Endodermal cell (in vitro differentiated cells): ENCODE measurements around the gene DOK7. TPM values are rescaled to one million over a fixed set of nuclear protein-coding genes. Genes with fewer than 3 reads are reported as not detected.

ENCODE experiments used
- DNase-seq: peaks from one replicate; pipeline ENCODE4 v3.0.0-alpha.2; 2017
- H3K27ac ChIP-seq: 2 replicates; pipeline ENCODE4 v1.5.1; 2013; ENCODE audit warnings: mild to moderate bottlenecking, low read depth, low read length, moderate library complexity
- H3K27me3 ChIP-seq: 2 replicates; pipeline ENCODE4 v1.6.1; 2013; ENCODE audit warnings: mild to moderate bottlenecking, low read length, moderate library complexity; ENCODE audit not compliant: insufficient read depth, control insufficient read depth, poor library complexity, severe bottlenecking
- H3K36me3 ChIP-seq: 2 replicates; pipeline ENCODE4 v1.7.0; 2013; ENCODE audit warnings: mild to moderate bottlenecking, low read length, moderate library complexity; ENCODE audit not compliant: control insufficient read depth, insufficient read depth
- H3K4me1 ChIP-seq: one replicate; pipeline ENCODE4 v1.7.0; 2013; ENCODE audit warnings: low read length; ENCODE audit not compliant: control insufficient read depth, insufficient read depth
- H3K4me3 ChIP-seq: 2 replicates; pipeline ENCODE4 v1.5.1; 2013; ENCODE audit warnings: mild to moderate bottlenecking, low read length, moderate library complexity
- H3K9ac ChIP-seq: 2 replicates; pipeline ENCODE4 v1.6.1; 2013; ENCODE audit warnings: mild to moderate bottlenecking, low read length, moderate library complexity; ENCODE audit not compliant: poor library complexity, severe bottlenecking; ENCODE audit errors: extremely low read depth
- H3K9me3 ChIP-seq: 2 replicates; pipeline ENCODE4 v1.6.1; 2013; ENCODE audit warnings: mild to moderate bottlenecking, low read length, moderate library complexity; ENCODE audit not compliant: control insufficient read depth
- H3K27ac Mint-ChIP-seq: 2 replicates; pipeline ENCODE4 v1.8.0; 2020; ENCODE audit warnings: mixed read lengths
- H3K27me3 Mint-ChIP-seq: 2 replicates; pipeline ENCODE4 v1.8.0; 2021; ENCODE audit warnings: mild to moderate bottlenecking, mixed read lengths; ENCODE audit not compliant: insufficient read depth
- H3K36me3 Mint-ChIP-seq: 2 replicates; pipeline ENCODE4 v1.8.0; 2020; ENCODE audit warnings: low read depth, mixed read lengths
- H3K4me1 Mint-ChIP-seq: 2 replicates; pipeline ENCODE4 v1.8.0; 2020; ENCODE audit warnings: mixed read lengths
- H3K4me3 Mint-ChIP-seq: 2 replicates; pipeline ENCODE4 v1.8.0; 2020; ENCODE audit warnings: mild to moderate bottlenecking, moderate library complexity, mixed read lengths
- H3K9me3 Mint-ChIP-seq: 2 replicates; pipeline ENCODE4 v1.8.0; 2020; ENCODE audit warnings: mild to moderate bottlenecking, mixed read lengths
- CTCF ChIP-seq: fragments of 200-600 bp; sonication (generic); conservative IDR thresholded peaks from 2 replicates; pipeline ENCODE4 v1.5.0; 2021; ENCODE audit warnings: antibody characterized with exemption, mild to moderate bottlenecking
- WGBS, 2 experiments: methylation state at CpG; one replicate each; pipeline versions ENCODE4 v1.1.5 to v1.1.7; 2013; ENCODE audit warnings: missing lambda C conversion rate in 2 of 2, mixed read lengths in 1 of 2; ENCODE audit not compliant: insufficient coverage in 1 of 2, insufficient read length in 1 of 2; 5-methylcytosine and 5-hydroxymethylcytosine counted together
- total RNA-seq, 2 donors: library from RNA; stranded (reverse); fragmentation: NEBNext Ultra II Directional in 1 of 2; extraction: Animal tissue kit (Norgen Biotek cat#: 25700) in 1 of 2; gene quantifications; 2 replicates in 1 of 2; 3 replicates in 1 of 2; pipeline ENCODE4 v1.2.1, GENCODE V29; 2021

The DOK7 gene
- total RNA-seq, 2 donors from 2014 or later, result 0.38 to 1.3 TPM

- Mint-ChIP-seq H3K36me3 (no peaks in the 10 kb centered on the region), H3K4me3 (peak overlapping the region; percentile 27), H3K27me3 (peaks cover 33% of the 10 kb centered on the region), H3K4me1 (no peaks in the 10 kb centered on the region), H3K9me3 (peaks cover 3% of the 10 kb centered on the region), H3K27ac (no peak overlapping the region)
- no peak for TF ChIP-seq CTCF
- H3K9me3 ChIP-seq, result no peaks in the 10 kb centered on the region
- no peaks in the 10 kb centered on the region for H3K4me1 ChIP-seq
- no peaks in the 10 kb centered on the region for H3K36me3 ChIP-seq
- H3K4me3 ChIP-seq, result no peak overlapping the region
- H3K27ac ChIP-seq, result no peak overlapping the region
- no peak overlapping the region for H3K9ac ChIP-seq
- 60 to 69% methylated on average over 33 to 43 of the region's 43 CpGs for WGBS, 2 experiments
- DNase-seq, result no peak
- peaks cover 27% of the 10 kb centered on the region for H3K27me3 ChIP-seq
These were observed 646 bp downstream of the DOK7 start for GRCh38 chr4:3463556-3464348.

- H3K9ac ChIP-seq, result no peak overlapping the region
- 85 to 91% methylated on average over 5 to 15 of the region's 15 CpGs for WGBS, 2 experiments
- no peaks in the 10 kb centered on the region for H3K4me1 ChIP-seq
- no peak overlapping the region for H3K4me3 ChIP-seq
- Mint-ChIP-seq H3K4me3 (no peak overlapping the region), H3K9me3 (peaks cover 3% of the 10 kb centered on the region), H3K36me3 (no peaks in the 10 kb centered on the region), H3K27me3 (peaks cover 28% of the 10 kb centered on the region), H3K27ac (no peak overlapping the region), H3K4me1 (no peaks in the 10 kb centered on the region)
- no peak for DNase-seq
- no peaks in the 10 kb centered on the region for H3K36me3 ChIP-seq
- H3K27ac ChIP-seq, result no peak overlapping the region
- no peaks in the 10 kb centered on the region for H3K9me3 ChIP-seq
- TF ChIP-seq CTCF, result no peak
- peaks cover 27% of the 10 kb centered on the region for H3K27me3 ChIP-seq
These were observed 1.3 kb downstream of the DOK7 start for GRCh38 chr4:3464349-3464905.

GRCh38 chr4:3464911-3465697, 2.0 kb downstream of the DOK7 start:
- Mint-ChIP-seq H3K36me3 (no peaks in the 10 kb centered on the region), H3K4me1 (no peaks in the 10 kb centered on the region), H3K4me3 (no peak overlapping the region), H3K9me3 (peaks cover 3% of the 10 kb centered on the region), H3K27ac (no peak overlapping the region), H3K27me3 (peaks cover 23% of the 10 kb centered on the region)
- no peaks in the 10 kb centered on the region for H3K4me1 ChIP-seq
- TF ChIP-seq CTCF, result no peak
- no peak overlapping the region for H3K27ac ChIP-seq
- no peak overlapping the region for H3K9ac ChIP-seq
- no peak for DNase-seq
- no peaks in the 10 kb centered on the region for H3K9me3 ChIP-seq
- H3K36me3 ChIP-seq, result no peaks in the 10 kb centered on the region
- 90 to 95% methylated on average over 17 to 21 of the region's 21 CpGs for WGBS, 2 experiments
- H3K4me3 ChIP-seq, result no peak overlapping the region
- H3K27me3 ChIP-seq, result peaks cover 27% of the 10 kb centered on the region
